B cell (primary cell): Measurements from ENCODE around the gene TALDO1. TPM values are rescaled to one million over a fixed set of nuclear protein-coding genes. Genes with fewer than 3 reads are reported as not detected.

Source experiments
- ATAC-seq: fragments of 200-7000 bp; cut with Tn5 transposase; one replicate; pipeline ENCODE4 v1.10.0; 2021; ENCODE audit warnings: low read depth, mild to moderate bottlenecking, moderate number of reproducible peaks, moderate library complexity
- CTCF ChIA-PET: fragments of 350-600 bp; sonication (Branson Sonifier 250); formaldehyde crosslinking; loops from one replicate; lab custom pipeline; 2021; ENCODE audit warnings: antibody characterized with exemption, inconsistent platforms; lab: Charles Lee
- POLR2A ChIA-PET: fragments of 350-600 bp; sonication (Branson Sonifier 250); formaldehyde crosslinking; loops from one replicate; lab custom pipeline; 2021; ENCODE audit warnings: antibody characterized with exemption; lab: Charles Lee
- DNase-seq: peaks from one replicate; pipeline ENCODE4 v3.0.0; 2013
- H2AFZ ChIP-seq: 2 replicates; pipeline ENCODE4 v1.6.1; 2012; ENCODE audit warnings: mild to moderate bottlenecking, low read depth, low read length; ENCODE audit not compliant: insufficient read depth, poor library complexity, severe bottlenecking
- H3K27ac ChIP-seq, 2 donors: 1 replicate in 1 of 2; 2 replicates in 1 of 2; pipeline ENCODE4 v1.5.1; 2012 to 2013; ENCODE audit warnings: low read length in 2 of 2, mild to moderate bottlenecking in 2 of 2, moderate library complexity in 1 of 2
- H3K27me3 ChIP-seq, 4 experiments: fragments of 200-600 bp in 1 of 4; sonication (generic) in 1 of 4; replicated peaks in 1 of 4; 1 replicate in 2 of 4; 2 replicates in 2 of 4; pipeline versions ENCODE4 v1.6.1 to v1.7.0; 2013 to 2016; ENCODE audit warnings: low read length in 3 of 4, mild to moderate bottlenecking in 2 of 4, mixed read lengths in 1 of 4, moderate library complexity in 1 of 4; ENCODE audit not compliant: insufficient read depth in 4 of 4, control insufficient read depth in 3 of 4; ENCODE audit errors: control extremely low read depth in 1 of 4
- H3K36me3 ChIP-seq, 2 experiments: replicated peaks in 1 of 2; 1 replicate in 1 of 2; 2 replicates in 1 of 2; pipeline versions ENCODE4 v1.6.1 to v1.7.1; 2013; ENCODE audit warnings: low read length in 1 of 2; ENCODE audit not compliant: insufficient read depth in 2 of 2, control insufficient read depth in 1 of 2; ENCODE audit errors: control extremely low read depth in 1 of 2, extremely low read depth in 1 of 2
- H3K4me1 ChIP-seq, 2 donors: fragments of 200-600 bp in 1 of 2; sonication (generic) in 1 of 2; 1 replicate in 1 of 2; 2 replicates in 1 of 2; pipeline versions ENCODE4 v1.5.1 to v1.6.1; 2013 to 2017; ENCODE audit warnings: low read length in 2 of 2; ENCODE audit not compliant: control insufficient read depth in 2 of 2, insufficient read depth in 2 of 2
- H3K4me2 ChIP-seq: replicated peaks from 2 replicates; pipeline ENCODE3; 2012; ENCODE audit warnings: mild to moderate bottlenecking, low read depth, low read length; ENCODE audit not compliant: poor library complexity, severe bottlenecking
- H3K4me3 ChIP-seq, 5 experiments: fragments of 200-600 bp in 1 of 5; sonication (generic) in 1 of 5; 1 replicate in 3 of 5; 2 replicates in 2 of 5; pipeline versions ENCODE4 v1.5.1 to v1.7.0; 2011 to 2016; ENCODE audit warnings: low read length in 4 of 5, mild to moderate bottlenecking in 4 of 5, low read depth in 2 of 5, control low read depth in 1 of 5, moderate library complexity in 1 of 5; ENCODE audit not compliant: insufficient read depth in 1 of 5; ENCODE audit errors: control extremely low read depth in 1 of 5, extremely low read depth in 1 of 5
- H3K79me2 ChIP-seq: fragments of 200-600 bp; sonication (generic); one replicate; pipeline ENCODE4 v1.6.0; 2016; ENCODE audit warnings: low read length; ENCODE audit not compliant: control insufficient read depth, insufficient read depth
- H3K9ac ChIP-seq: fragments of 200-600 bp; sonication (generic); 2 replicates; pipeline ENCODE4 v1.6.1; 2017; ENCODE audit warnings: mild to moderate bottlenecking, low read length, moderate library complexity
- H3K9me3 ChIP-seq, 3 donors: one replicate each; pipeline versions ENCODE4 v1.6.1 to v1.7.1; 2013; ENCODE audit warnings: low read length in 2 of 3; ENCODE audit not compliant: control insufficient read depth in 2 of 3, insufficient read depth in 1 of 3; ENCODE audit errors: control extremely low read depth in 1 of 3
- H4K20me1 ChIP-seq: 2 replicates; pipeline ENCODE4 v1.6.0; 2012; ENCODE audit warnings: mild to moderate bottlenecking, low read length; ENCODE audit not compliant: insufficient read depth, control insufficient read depth, poor library complexity, severe bottlenecking
- H3K27ac Mint-ChIP-seq: one replicate; pipeline ENCODE4 v1.8.0; 2021; ENCODE audit warnings: mixed read lengths
- H3K27me3 Mint-ChIP-seq: one replicate; pipeline ENCODE4 v1.8.0; 2021; ENCODE audit warnings: mixed read lengths
- H3K4me1 Mint-ChIP-seq: one replicate; pipeline ENCODE4 v1.8.0; 2021; ENCODE audit warnings: mixed read lengths
- H3K4me3 Mint-ChIP-seq: one replicate; pipeline ENCODE4 v1.8.0; 2021; ENCODE audit warnings: mixed read lengths
- H3K9me3 Mint-ChIP-seq: one replicate; pipeline ENCODE4 v1.8.0; 2022; ENCODE audit warnings: mixed read lengths; ENCODE audit not compliant: insufficient read depth
- EZH2 ChIP-seq: IDR thresholded peaks from 2 replicates; pipeline ENCODE4 v1.6.1; 2012; ENCODE audit warnings: borderline replicate concordance, low read depth, mild to moderate bottlenecking, moderate library complexity, low read length; ENCODE audit not compliant: insufficient read depth, poor library complexity, severe bottlenecking
- WGBS: methylation state at CpG from one replicate; pipeline ENCODE4 v1.1.5; 2013; ENCODE audit warnings: missing lambda C conversion rate; ENCODE audit not compliant: insufficient coverage; 5-methylcytosine and 5-hydroxymethylcytosine counted together
- intact Hi-C: fragments of 100-400 bp; cut with micrococcal nuclease; formaldehyde crosslinking; loops from one replicate; pipeline ENCODE4 v1.10.0; 2022
- polyA plus RNA-seq: library from polyadenylated mRNA; depleted of rRNA; stranded (reverse); fragments of >200 nt; gene quantifications from 2 replicates; pipeline ENCODE4 v1.2.3, GENCODE V29; 2012
- total RNA-seq, 2 donors: library from RNA; stranded (reverse); fragments of 120-200 nt in 1 of 2; gene quantifications; 1 replicate in 1 of 2; 2 replicates in 1 of 2; pipeline versions ENCODE4 v1.2.3 to v1.2.4, GENCODE V29; 2013 to 2022
- TF ChIP-seq, protein P1 (sequence below): fragments of 200-600 bp; IDR thresholded peaks from one replicate; pipeline ENCODE4 v1.8.0; 2022; ENCODE audit warnings: antibody characterized with exemption, mild to moderate bottlenecking

TALDO1 gene
- total and polyA plus RNA-seq, 2 donors (not counting 1 experiment from before 2014, with no cell fraction given): 82.4 to 116 TPM

DNA sequence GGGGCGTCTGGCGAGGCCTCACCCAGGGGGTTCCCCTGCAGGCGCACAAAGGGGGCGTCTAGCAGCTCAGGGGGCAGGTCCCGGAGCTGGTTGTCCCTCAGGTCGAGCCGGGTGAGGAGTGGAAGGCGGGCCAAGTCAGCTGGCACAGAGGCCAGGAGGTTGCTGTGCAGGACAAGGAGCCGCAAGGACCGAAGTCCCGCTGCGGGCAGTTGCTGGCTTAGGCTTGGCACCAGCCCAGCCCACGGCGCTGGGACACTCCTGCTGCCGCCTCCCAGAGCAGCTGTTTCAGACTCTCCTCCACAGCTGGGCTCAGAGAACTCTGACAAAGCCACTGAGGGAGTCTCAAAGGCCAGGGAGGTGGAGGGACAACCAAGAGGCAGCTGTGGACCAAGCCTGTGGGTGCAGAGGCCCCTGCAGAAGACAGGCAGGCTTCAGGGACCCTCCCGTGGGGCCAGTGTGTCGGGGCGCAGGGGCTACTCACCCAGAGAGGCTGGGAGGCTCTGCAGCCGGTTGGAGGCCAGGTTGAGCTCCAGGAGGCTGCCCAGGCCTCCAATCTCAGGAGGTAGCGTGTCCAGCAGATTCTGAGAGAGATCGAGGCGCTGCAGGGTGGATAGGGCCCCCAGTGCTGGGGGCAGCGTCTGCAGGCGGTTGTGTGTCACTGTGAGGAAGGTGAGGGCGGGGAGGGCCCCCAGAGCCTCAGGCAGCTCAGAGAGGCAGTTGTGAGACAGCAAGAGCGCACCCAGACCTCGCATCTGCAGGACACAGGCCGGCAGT is 55.6 kb downstream of the TALDO1 start:
- POLR2A ChIA-PET: interaction anchor here (0.5 to 0.7 kb wide), 2 partner anchors 12 to 62 kb away, joined by 4 read pairs; no protein-coding TSS in a partner anchor
- peaks cover 62% of the 10 kb centered on the region for H3K79me2 ChIP-seq
- intact Hi-C loops: no loop called here
- peaks cover 46% of the 10 kb centered on the region for H4K20me1 ChIP-seq
- no peaks in the 10 kb centered on the region for H3K9me3 Mint-ChIP-seq
- no peaks in the 10 kb centered on the region for H3K9me3 ChIP-seq
- 95% methylated on average over 28 of the region's 28 CpGs for WGBS
- no peak overlapping the region for H3K27ac ChIP-seq
- CTCF ChIA-PET: interaction anchor here (1.1 kb wide), 1 partner anchor 81 kb away, joined by 3 read pairs; no protein-coding TSS in a partner anchor
- DNase-seq: no peak
- H3K4me1 ChIP-seq: peaks cover 10 to 29% of the 10 kb centered on the region in 2 donors
- no peaks in the 10 kb centered on the region for H3K27me3 ChIP-seq
- no peak overlapping the region for H3K4me3 ChIP-seq
- no peak overlapping the region for H3K9ac ChIP-seq
- H3K27ac Mint-ChIP-seq: no peak overlapping the region
- peak overlapping the region; percentile 37 for H3K4me3 Mint-ChIP-seq
- peaks cover 11% of the 10 kb centered on the region for H3K4me1 Mint-ChIP-seq
- TF ChIP-seq EZH2: no peak
- TF ChIP-seq, protein P1, sequence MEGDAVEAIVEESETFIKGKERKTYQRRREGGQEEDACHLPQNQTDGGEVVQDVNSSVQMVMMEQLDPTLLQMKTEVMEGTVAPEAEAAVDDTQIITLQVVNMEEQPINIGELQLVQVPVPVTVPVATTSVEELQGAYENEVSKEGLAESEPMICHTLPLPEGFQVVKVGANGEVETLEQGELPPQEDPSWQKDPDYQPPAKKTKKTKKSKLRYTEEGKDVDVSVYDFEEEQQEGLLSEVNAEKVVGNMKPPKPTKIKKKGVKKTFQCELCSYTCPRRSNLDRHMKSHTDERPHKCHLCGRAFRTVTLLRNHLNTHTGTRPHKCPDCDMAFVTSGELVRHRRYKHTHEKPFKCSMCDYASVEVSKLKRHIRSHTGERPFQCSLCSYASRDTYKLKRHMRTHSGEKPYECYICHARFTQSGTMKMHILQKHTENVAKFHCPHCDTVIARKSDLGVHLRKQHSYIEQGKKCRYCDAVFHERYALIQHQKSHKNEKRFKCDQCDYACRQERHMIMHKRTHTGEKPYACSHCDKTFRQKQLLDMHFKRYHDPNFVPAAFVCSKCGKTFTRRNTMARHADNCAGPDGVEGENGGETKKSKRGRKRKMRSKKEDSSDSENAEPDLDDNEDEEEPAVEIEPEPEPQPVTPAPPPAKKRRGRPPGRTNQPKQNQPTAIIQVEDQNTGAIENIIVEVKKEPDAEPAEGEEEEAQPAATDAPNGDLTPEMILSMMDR: no peak
- no peaks in the 10 kb centered on the region for H3K27me3 Mint-ChIP-seq
- no peak for ATAC-seq
- H3K4me2 ChIP-seq: no peak overlapping the region
- H3K36me3 ChIP-seq: peaks cover 0 to 9% of the 10 kb centered on the region in 2 experiments
- H2AFZ ChIP-seq: no peak overlapping the region

- ATAC-seq: no peak
- no peak overlapping the region for H3K9ac ChIP-seq
These were observed 56.1 kb downstream of the TALDO1 start for GRCh38 chr11:803467-803742.

More at GRCh38 chr11:803467-803742, 56.1 kb downstream of the TALDO1 start:
- H3K4me2 ChIP-seq: no peak overlapping the region
- H3K4me1 ChIP-seq: peaks cover 11 to 31% of the 10 kb centered on the region in 2 donors
- peaks cover 13% of the 10 kb centered on the region for H3K4me1 Mint-ChIP-seq
- DNase-seq: no peak
- H4K20me1 ChIP-seq: peaks cover 45% of the 10 kb centered on the region
- no peaks in the 10 kb centered on the region for H3K27me3 Mint-ChIP-seq
- no peak overlapping the region for H3K27ac ChIP-seq
- H3K4me3 ChIP-seq: no peak overlapping the region
- no peaks in the 10 kb centered on the region for H3K9me3 ChIP-seq
- peaks cover 0 to 9% of the 10 kb centered on the region in 2 experiments for H3K36me3 ChIP-seq
- peaks cover 62% of the 10 kb centered on the region for H3K79me2 ChIP-seq
- TF ChIP-seq, protein P1: no peak
- TF ChIP-seq EZH2: no peak
- H3K9me3 Mint-ChIP-seq: no peaks in the 10 kb centered on the region
- intact Hi-C loops: no loop called here
- no peak overlapping the region for H2AFZ ChIP-seq
- ChIA-PET CTCF (no interaction called here), POLR2A (no interaction called here)
- no peak overlapping the region for H3K27ac Mint-ChIP-seq
- no peaks in the 10 kb centered on the region for H3K27me3 ChIP-seq
- peak overlapping the region; percentile 37 for H3K4me3 Mint-ChIP-seq
- 100% methylated on average over 2 of the region's 8 CpGs for WGBS
